ENCODE measurements around the gene TGFB1.
A peak's percentile ranks its signal among the peaks of the same experiment; 100 is the strongest.
"Not testable (repeated sequence)": the region's sequence is repeated elsewhere in the genome, so short reads cannot be mapped to it uniquely, and the experiment has no call there.

Gene TGFB1

DNA sequence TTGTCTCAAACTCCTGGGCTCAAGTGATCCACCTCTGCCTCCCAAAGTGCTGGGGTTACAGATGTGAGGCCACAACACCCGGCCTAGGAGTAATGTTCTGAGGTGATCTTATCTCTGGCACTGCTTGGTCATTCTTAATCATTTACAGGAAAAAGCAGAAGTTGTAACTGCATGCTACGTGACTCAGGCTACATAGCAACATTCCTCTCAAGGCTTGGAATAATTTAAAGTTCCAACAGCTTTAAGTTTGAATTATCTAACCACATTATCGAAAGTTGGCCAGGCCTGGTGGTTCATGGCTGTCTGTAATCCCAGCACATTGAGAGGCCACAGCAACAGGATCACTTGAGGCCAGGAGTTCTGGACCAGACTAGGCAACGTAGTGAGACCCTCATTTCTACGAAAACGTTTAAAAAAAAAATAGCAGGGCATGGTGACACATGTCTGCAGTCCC lies 14.2 kb upstream of the TGFB1 start:
- DNase-seq = no peak

- no peak for DNase-seq
Observed at GRCh38 chr19:41366089-41366488, 12.4 kb upstream of the TGFB1 start.

DNA sequence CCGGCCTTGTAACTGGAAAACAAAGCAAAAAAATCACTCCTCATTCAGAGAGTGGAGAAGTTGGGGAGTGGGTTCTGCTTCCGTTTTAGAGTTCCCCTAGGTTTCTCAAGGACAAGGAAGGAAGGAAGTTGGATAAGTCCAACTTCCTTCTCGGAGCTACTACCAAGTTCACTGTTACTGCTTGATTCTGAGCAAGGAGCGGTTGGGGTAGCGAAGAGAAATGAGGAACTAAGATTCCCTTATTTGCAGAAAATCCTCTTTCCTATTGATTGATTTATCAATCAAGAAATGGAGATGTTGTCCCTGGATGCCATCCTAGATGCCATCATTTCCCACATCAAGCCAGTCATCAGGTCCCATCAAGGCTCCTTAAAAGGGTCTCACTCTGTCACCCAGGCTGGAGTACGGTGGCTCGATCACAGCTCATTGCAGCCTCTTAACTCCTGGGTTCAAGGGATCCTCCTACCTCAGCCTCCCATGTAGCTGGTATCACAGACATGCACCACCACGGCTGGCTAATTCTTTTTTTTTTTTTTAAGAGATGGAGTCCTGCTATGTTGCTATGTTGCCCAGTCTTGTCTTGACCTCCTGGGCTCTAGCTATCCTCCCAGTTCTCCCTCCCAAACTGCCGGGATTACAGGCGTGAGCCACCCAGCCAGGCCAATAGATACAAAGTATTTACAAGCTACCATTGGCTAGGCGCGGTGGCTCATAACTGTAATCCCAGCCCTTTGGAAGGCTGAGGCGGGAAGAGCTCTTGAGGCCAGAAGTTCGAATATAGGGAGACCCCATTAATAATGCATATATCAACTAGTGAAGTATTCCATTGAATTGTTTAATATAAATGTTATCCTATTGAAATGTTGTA lies 11.0 kb upstream of the TGFB1 start:
- no peak for DNase-seq

GRCh38 chr19:41363753-41364523 lies 10.2 kb upstream of the TGFB1 start, which contains the start of gene B9D2:
TSS of gene B9D2 (minus strand) at chr19:41364149. CDS start at chr19:41363519, 630 bp downstream.
- DNase-seq = peak; percentile 98 to 99

GRCh38 chr19:41363371-41363752 lies 9.6 kb upstream of the TGFB1 start:
- DNase-seq = no peak

GRCh38 chr19:41362143-41362847 lies 8.6 kb upstream of the TGFB1 start:
- no peak for DNase-seq

- peak; percentile 36 to 70 for DNase-seq
Observed at GRCh38 chr19:41359741-41360140, 6.0 kb upstream of the TGFB1 start.

DNA sequence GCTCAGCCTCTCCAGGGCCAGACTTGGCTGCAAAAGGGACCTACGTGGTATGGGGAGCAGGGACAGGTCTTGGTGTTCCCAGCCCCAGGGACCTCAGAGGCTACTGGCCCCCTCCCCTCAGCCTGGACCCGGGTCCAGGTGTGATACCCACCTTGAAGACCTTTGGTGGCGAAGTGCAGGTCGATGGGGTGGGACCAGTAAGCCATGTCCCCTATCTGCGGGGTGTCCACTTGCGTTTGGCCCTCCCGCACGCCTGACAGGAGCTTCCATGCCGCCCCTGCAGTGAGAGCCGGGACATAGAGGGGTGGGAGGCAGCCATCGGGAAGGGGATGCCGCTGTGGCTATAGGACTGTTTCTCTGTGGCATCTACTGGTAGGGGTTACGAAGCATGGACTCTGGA lies 4.0 kb upstream of the TGFB1 start:
- no peak for DNase-seq

DNA sequence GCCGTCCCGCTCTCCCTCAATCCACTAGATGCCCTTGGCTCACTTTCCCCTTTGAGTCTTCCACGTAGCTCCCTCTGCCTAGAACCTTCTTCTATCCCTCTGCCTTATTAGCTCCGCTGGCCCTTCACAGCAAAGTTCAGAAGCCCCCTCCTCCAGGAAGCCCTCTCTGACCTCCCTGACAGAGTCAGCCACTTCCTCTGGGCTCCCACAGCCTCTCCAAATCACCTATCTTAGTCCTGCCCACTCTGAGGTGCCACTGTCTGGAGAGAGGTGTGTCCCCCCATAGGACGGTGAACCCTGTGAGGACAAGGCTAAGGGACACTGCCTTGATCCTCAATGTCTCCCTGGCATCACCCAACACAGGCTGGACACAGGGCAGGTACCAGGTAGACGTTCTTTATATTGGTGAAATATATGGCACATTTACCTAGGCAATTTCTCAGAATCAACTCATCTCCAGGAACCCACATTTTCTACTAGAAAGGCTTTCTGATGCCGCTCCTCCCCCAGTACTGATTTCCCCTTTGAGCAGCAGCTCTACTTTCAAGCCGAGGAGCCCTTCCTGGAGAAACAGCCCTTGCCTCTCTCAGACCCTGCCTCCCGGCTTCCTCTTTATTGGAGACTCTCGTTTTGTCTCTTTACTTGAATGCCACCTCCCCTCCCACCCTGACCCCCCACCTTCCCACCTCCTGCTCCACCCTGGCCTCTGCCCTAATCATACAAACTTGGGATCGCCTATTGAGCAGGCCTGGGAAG lies 3.4 kb upstream of the TGFB1 start:
- no peak for DNase-seq

DNA sequence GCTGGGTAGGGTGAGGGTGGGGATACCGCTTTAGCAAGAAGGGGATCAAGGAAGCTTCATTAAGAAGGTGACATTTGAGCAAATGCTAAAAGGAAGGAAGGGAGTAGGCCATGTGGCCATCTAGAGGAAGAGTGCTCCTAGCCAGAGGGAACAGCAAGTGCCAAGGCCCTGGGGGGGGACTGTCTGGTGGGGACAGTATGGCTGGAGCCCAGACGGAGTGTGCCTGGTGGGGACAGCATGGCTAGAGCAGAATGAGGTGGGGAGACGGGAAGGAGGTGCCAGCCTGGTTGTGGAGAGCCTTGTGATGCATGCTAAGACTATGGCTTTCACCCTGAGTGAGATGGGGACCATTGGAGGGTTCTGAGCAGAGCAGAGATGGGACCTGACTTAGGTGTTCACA lies 2.1 kb upstream of the TGFB1 start:
- no peak for DNase-seq

DNA sequence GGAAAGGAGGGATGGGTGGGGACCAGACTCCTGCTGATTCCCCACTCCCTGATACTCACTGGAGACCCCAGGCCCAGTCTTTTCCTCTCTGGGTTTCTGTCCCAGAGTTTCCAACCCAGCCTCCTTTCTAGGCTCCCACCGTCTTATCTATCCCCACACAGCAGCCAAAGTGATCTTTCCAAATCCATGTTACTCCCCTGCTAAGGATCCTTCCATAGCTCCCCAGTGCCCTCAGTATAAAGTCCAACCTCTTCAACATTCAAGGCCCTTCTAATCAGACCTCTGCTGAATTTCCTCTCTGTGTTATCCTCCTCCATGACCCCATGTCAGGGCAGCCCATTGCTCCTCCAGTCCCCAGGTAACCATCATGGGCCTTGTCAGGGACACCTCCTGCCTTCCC lies 1.3 kb upstream of the TGFB1 start:
- no peak for DNase-seq

GRCh38 chr19:41354343-41354953 lies 726 bp upstream of the TGFB1 start:
- DNase-seq = peak in 1 of 2 experiments; percentile 28

- peak; percentile 43 to 52 for DNase-seq
Observed at GRCh38 chr19:41352609-41353465, 885 bp downstream of the TGFB1 start.

GRCh38 chr19:41352279-41352608 lies 1.5 kb downstream of the TGFB1 start:
- no peak for DNase-seq

DNA sequence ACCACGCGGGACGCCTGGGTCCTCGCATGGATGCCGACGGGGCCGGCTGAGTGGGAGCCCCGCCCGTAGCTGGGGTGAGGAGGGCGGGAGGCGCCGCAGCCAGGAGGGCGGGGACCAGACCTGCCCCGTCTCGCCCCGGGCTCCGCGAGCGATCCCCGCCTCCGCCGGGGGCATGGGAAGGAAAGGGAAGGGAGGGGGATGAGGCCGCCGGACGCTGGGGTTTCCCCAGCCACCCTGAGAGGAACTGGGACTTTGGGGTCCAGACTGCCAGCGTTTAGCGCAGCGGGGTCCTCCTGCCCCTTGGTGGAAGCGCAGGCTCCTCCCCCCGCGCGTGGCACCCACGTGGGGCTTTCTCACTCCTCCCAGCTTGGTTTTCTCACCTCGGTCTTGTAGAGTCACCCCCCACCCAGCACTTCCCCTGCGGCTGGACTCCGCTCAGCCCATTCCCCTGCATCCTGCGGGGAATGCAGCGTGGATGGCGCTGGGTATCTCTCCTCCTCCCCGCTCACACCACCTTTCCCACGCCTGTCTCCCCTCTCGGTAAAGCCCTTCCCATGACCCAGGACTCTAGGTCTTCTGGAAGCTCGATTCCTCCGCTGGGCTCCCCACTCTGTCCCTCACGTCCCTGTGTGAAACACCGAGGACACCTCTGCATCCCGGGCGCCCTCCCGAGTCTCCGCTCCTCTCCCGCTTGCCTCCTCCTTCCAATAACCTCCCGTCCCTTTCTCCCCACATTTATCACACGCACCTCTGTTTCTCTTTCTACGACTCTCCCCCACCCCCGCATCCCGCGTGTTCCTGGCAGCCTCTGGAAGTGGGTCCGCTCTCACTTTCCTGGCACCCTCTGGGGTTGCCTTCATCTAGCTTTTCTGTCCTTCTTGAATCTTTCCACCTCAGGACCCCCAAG lies 2.1 kb downstream of the TGFB1 start:
- peak in 1 of 2 experiments; percentile 26 for DNase-seq

DNA sequence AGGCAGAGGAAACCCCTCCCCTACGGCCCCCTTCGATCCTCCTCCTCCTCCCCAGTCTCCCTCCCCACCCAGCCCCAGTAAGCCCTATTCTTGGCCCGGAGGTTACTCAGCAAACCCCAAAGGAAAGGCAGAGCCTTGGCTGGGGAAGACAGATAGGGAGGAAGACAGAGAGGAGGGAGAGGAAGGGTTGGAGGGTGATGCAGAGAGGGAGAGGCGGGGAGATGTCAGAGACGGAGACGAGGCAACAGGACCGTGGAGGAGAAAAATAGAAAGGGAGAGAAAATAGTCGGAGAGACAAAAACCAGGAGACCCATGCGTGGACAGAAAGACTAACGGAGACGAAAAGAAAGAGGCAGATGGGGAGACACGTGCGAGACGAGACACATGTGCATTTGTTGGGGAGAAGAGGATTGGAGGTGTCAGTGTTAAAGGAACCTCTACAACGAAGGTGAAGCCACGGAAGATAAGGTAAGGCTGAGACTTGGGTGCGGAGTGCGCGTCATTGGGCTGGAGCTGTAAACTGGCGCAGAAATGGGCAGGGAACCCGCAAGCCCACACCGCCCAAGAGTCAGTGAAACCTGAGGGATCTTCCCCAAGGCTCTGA lies 2.9 kb downstream of the TGFB1 start:
- DNase-seq = no peak

- DNase-seq = not testable (repeated sequence)
Observed at GRCh38 chr19:41346916-41347315, 6.8 kb downstream of the TGFB1 start.

DNA sequence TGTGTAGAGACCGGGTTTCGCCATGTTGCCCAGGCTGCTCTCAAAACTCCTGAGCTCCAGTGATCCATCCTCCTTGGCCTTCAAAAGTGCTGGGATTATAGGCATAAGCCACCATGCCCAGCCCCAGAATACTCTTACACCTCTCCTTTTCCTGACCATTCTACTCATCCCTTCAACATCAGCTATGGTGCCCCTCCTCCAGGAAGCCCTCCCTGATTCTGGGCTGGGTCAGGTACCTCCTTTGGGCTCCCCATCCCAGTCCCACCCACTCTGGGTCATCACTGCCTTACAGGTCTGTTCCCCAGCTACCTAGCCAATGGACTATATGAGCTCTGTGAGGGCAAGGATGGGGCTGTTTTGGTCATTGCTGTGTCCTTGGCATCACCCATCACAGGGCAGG lies 9.6 kb downstream of the TGFB1 start:
- no peak for DNase-seq

DNA sequence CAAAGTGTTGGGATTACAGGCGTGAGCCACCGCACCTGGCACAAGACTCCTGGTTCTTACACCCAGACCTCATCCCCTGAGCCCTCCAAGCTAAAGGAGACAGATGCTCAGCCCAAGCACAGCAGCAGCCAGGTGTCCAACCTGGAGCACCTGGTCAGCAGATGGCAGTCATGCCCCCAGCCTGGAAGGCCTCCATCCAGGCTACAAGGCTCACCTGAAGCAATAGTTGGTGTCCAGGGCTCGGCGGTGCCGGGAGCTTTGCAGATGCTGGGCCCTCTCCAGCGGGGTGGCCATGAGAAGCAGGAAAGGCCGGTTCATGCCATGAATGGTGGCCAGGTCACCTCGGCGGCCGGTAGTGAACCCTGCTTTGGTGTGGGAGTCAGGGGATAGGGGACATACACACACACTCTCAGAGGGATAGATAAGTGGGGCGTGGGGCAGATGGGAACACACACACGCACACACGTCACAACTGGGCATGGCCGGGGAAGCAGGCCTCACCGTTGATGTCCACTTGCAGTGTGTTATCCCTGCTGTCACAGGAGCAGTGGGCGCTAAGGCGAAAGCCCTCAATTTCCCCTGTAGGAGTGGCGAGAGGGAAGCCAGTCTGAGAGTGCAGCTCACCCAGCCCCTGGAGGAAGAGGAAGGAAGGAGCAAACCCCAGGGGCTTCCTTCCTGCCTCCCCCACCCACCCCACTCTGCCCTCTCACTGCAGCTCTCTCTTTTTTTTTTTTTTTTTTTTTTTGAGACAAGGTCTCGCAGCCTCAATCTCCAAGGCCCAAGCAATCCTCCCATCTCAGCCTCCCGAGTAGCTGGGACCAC lies 11.8 kb downstream of the TGFB1 start:
- DNase-seq = no peak
